DND-41 (cell line): ENCODE results near the gene PWWP2B.

Experiments used
- ATAC-seq: fragments of 200-7000 bp; cut with Tn5 transposase; 3 replicates; pipeline ENCODE4 v1.9.1; 2021; ENCODE audit warnings: low read depth; ENCODE audit not compliant: insufficient read depth
- DNase-seq: peaks from one replicate; pipeline ENCODE4 v3.0.0-alpha.2; 2020
- H2AFZ ChIP-seq: 2 replicates; pipeline ENCODE4 v1.6.0; 2012; ENCODE audit warnings: low read depth, low read length
- H3K27ac ChIP-seq: 2 replicates; pipeline ENCODE4 v1.5.1; 2012; ENCODE audit warnings: low read length, inconsistent platforms
- H3K27me3 ChIP-seq: fragments of 200-600 bp; sonication (generic); 2 replicates; pipeline ENCODE4 v1.6.0; 2012; ENCODE audit warnings: low read length, mild to moderate bottlenecking, inconsistent platforms; ENCODE audit not compliant: insufficient read depth, poor library complexity
- H3K36me3 ChIP-seq: 2 replicates; pipeline ENCODE4 v1.5.1; 2012; ENCODE audit warnings: low read length, inconsistent platforms; ENCODE audit not compliant: insufficient read depth
- H3K4me1 ChIP-seq: 2 replicates; pipeline ENCODE4 v1.5.1; 2012; ENCODE audit warnings: mild to moderate bottlenecking, low read length; ENCODE audit not compliant: insufficient read depth
- H3K4me2 ChIP-seq: 2 replicates; pipeline ENCODE4 v1.6.0; 2012; ENCODE audit warnings: mild to moderate bottlenecking, moderate library complexity, low read length, inconsistent platforms; ENCODE audit not compliant: insufficient read depth
- H3K4me3 ChIP-seq, 2 experiments: fragments of 200-600 bp in 1 of 2; shearing (Covaris generic) in 1 of 2; 2 replicates each; pipeline ENCODE4 v1.5.1; 2012 to 2016; ENCODE audit warnings: inconsistent platforms in 2 of 2, low read length in 2 of 2, mild to moderate bottlenecking in 2 of 2, low read depth in 1 of 2, moderate library complexity in 1 of 2
- H3K79me2 ChIP-seq: 2 replicates; pipeline ENCODE4 v1.6.0; 2012; ENCODE audit warnings: low read length, inconsistent platforms; ENCODE audit not compliant: insufficient read depth
- H3K9ac ChIP-seq: 2 replicates; pipeline ENCODE4 v1.6.0; 2012; ENCODE audit warnings: low read depth, mild to moderate bottlenecking, inconsistent platforms, low read length, moderate library complexity
- H3K9me3 ChIP-seq: 2 replicates; pipeline ENCODE4 v1.5.1; 2012; ENCODE audit warnings: low read length, moderate library complexity, mild to moderate bottlenecking, inconsistent platforms; ENCODE audit not compliant: insufficient read depth, severe bottlenecking
- H4K20me1 ChIP-seq: 2 replicates; pipeline ENCODE4 v1.6.0; 2012; ENCODE audit warnings: low read length; ENCODE audit not compliant: insufficient read depth
- CTCF ChIP-seq: IDR thresholded peaks from 2 replicates; pipeline ENCODE4 v1.5.1; 2012; ENCODE audit warnings: borderline replicate concordance, low read length, moderate library complexity, mild to moderate bottlenecking; ENCODE audit not compliant: poor library complexity, severe bottlenecking; ENCODE audit errors: extremely low read depth
- EZH2 ChIP-seq: IDR thresholded peaks from 3 replicates; pipeline ENCODE4 v1.6.1; 2012; ENCODE audit warnings: borderline replicate concordance, low read depth, mild to moderate bottlenecking, moderate library complexity, low read length, inconsistent platforms; ENCODE audit not compliant: severe bottlenecking

Gene PWWP2B

GRCh38 chr10:132463333-132464255, 66.6 kb downstream of the PWWP2B start:
- H3K9ac ChIP-seq, result no peak overlapping the region
- no peak overlapping the region for H3K27ac ChIP-seq
- no peaks in the 10 kb centered on the region for H3K9me3 ChIP-seq
- DNase-seq (no peak), ATAC-seq (no peak)
- H4K20me1 ChIP-seq, result peaks cover 4% of the 10 kb centered on the region; the same call in 1 of the 2 replicates
- no peak overlapping the region for H2AFZ ChIP-seq
- no peaks in the 10 kb centered on the region for H3K79me2 ChIP-seq
- H3K27me3 ChIP-seq, result no peaks in the 10 kb centered on the region
- H3K4me3 ChIP-seq, result no peak overlapping the region
- no peaks in the 10 kb centered on the region for H3K4me1 ChIP-seq
- no peak for TF ChIP-seq EZH2
- TF ChIP-seq CTCF, result no peak
- no peaks in the 10 kb centered on the region for H3K36me3 ChIP-seq
- H3K4me2 ChIP-seq, result no peak overlapping the region

- Histone ChIP-seq H3K4me3 (no peak overlapping the region), H3K9ac (no peak overlapping the region), H3K4me2 (no peak overlapping the region), H3K9me3 (no peaks in the 10 kb centered on the region), H3K36me3 (no peaks in the 10 kb centered on the region), H3K4me1 (no peaks in the 10 kb centered on the region), H4K20me1 (no peaks in the 10 kb centered on the region; the same call in 1 of the 2 replicates), H3K79me2 (no peaks in the 10 kb centered on the region), H3K27ac (no peak overlapping the region), H3K27me3 (no peaks in the 10 kb centered on the region), H2AFZ (no peak overlapping the region)
- DNase-seq (no peak), ATAC-seq (no peak)
- no peak for TF ChIP-seq EZH2
- no peak for TF ChIP-seq CTCF
Measured at GRCh38 chr10:132464256-132465192, 67.5 kb downstream of the PWWP2B start.

- DNase-seq (no peak), ATAC-seq (no peak)
- Histone ChIP-seq H3K36me3 (no peaks in the 10 kb centered on the region), H3K9me3 (no peaks in the 10 kb centered on the region), H3K27me3 (no peaks in the 10 kb centered on the region), H3K79me2 (no peaks in the 10 kb centered on the region), H3K4me3 (no peak overlapping the region), H4K20me1 (peaks cover 1% of the 10 kb centered on the region; the same call in 1 of the 2 replicates), H3K4me1 (no peaks in the 10 kb centered on the region), H3K27ac (no peak overlapping the region), H2AFZ (no peak overlapping the region), H3K9ac (no peak overlapping the region), H3K4me2 (no peak overlapping the region)
- TF ChIP-seq EZH2 (no peak), CTCF (no peak)
Measured at GRCh38 chr10:132465193-132465888, 68.3 kb downstream of the PWWP2B start.
